HepG2 (cell line): ENCODE results near the gene DNPH1.

Source experiments
- MXI1 ChIP-seq: IDR thresholded peaks from 3 replicates; pipeline ENCODE4 v1.6.1; 2012; ENCODE audit warnings: low read depth, low read length, inconsistent platforms, borderline replicate concordance
- ZNF776 ChIP-seq: sonication (generic); formaldehyde crosslinking; IDR thresholded peaks from 2 replicates; pipeline ENCODE4 v1.4.0; 2020; ENCODE audit warnings: mild to moderate bottlenecking, missing genetic modification reagents
- TF ChIP-seq, protein P1 (sequence below): sonication (generic); formaldehyde crosslinking; IDR thresholded peaks from 2 replicates; pipeline ENCODE4 v1.4.0; 2020; ENCODE audit warnings: missing genetic modification reagents

GRCh38 chr6:43219814-43220213 is 9.5 kb downstream of the DNPH1 start:
- no peak for TF ChIP-seq ZNF776 (CRISPR knock-in tag)
- no peak for TF ChIP-seq MXI1
- TF ChIP-seq, protein P1, sequence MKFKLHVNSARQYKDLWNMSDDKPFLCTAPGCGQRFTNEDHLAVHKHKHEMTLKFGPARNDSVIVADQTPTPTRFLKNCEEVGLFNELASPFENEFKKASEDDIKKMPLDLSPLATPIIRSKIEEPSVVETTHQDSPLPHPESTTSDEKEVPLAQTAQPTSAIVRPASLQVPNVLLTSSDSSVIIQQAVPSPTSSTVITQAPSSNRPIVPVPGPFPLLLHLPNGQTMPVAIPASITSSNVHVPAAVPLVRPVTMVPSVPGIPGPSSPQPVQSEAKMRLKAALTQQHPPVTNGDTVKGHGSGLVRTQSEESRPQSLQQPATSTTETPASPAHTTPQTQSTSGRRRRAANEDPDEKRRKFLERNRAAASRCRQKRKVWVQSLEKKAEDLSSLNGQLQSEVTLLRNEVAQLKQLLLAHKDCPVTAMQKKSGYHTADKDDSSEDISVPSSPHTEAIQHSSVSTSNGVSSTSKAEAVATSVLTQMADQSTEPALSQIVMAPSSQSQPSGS (CRISPR knock-in tag) = no peak
